ENCODE results near the gene RPS23.
"Not testable (repeated sequence)": the region's sequence is repeated elsewhere in the genome, so short reads cannot be mapped to it uniquely, and the experiment has no call there.

The RPS23 gene

DNA sequence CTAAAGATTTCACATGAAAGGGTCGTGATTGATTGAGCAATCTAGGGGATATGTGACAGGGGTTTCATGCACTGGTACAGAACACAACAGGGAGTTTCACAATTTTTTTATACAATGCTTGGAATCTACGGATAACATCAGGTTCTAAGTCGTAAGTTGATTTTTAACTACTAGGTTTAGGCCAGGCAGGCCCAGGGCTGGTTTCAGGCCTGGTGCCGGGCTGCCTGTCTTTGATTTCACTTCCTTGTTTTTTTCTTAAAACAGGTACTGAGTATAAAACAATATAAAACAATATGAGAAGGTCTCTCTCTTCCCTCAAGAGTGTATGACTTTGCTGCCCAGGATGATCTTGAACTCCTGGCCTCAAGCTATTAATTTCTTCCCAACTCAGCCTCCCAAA is 4.7 kb downstream of the RPS23 start:
- H3K27me3 ChIP-seq (ENCODE audit: control insufficient read depth, insufficient read depth, low read length); DNase-seq (ENCODE audit: low read depth, low spot score); H3K4me3 ChIP-seq (ENCODE audit: low read length); H3K27ac ChIP-seq (ENCODE audit: low read length); H3K4me1 ChIP-seq (ENCODE audit: control insufficient read depth, insufficient read depth, low read length); H3K9me3 ChIP-seq (ENCODE audit: control insufficient read depth, insufficient read depth, low read length): not testable (repeated sequence)
- peaks cover 23% of the 10 kb centered on the region; the same call in 1 of the 2 replicates for H3K36me3 ChIP-seq (ENCODE audit: control insufficient read depth, insufficient read depth, low read length)
- no CpG with 5 or more reads among the region's 4 CpGs for WGBS (ENCODE audit: insufficient coverage, insufficient read length)

- WGBS (ENCODE audit: insufficient coverage, insufficient read length): no CpG with 5 or more reads among the region's 24 CpGs
- H3K27ac ChIP-seq (ENCODE audit: low read length): not testable (repeated sequence)
Observed at GRCh38 chr5:82272571-82273356, 5.4 kb downstream of the RPS23 start.

GRCh38 chr5:82269363-82269762 is 8.8 kb downstream of the RPS23 start:
- not testable (repeated sequence) for H3K27me3 ChIP-seq (ENCODE audit: control insufficient read depth, insufficient read depth, low read length); H3K4me3 ChIP-seq (ENCODE audit: low read length); DNase-seq (ENCODE audit: low read depth, low spot score); H3K9me3 ChIP-seq (ENCODE audit: control insufficient read depth, insufficient read depth, low read length); H3K4me1 ChIP-seq (ENCODE audit: control insufficient read depth, insufficient read depth, low read length); H3K27ac ChIP-seq (ENCODE audit: low read length); H3K36me3 ChIP-seq (ENCODE audit: control insufficient read depth, insufficient read depth, low read length)
- WGBS (ENCODE audit: insufficient coverage, insufficient read length): no CpG with 5 or more reads among the region's 2 CpGs

More at GRCh38 chr5:82272571-82273356, 5.4 kb downstream of the RPS23 start:
- H3K27me3 ChIP-seq (ENCODE audit: control insufficient read depth, insufficient read depth, low read length); DNase-seq (ENCODE audit: low read depth, low spot score); H3K4me1 ChIP-seq (ENCODE audit: control insufficient read depth, insufficient read depth, low read length); H3K4me3 ChIP-seq (ENCODE audit: low read length); H3K9me3 ChIP-seq (ENCODE audit: control insufficient read depth, insufficient read depth, low read length): not testable (repeated sequence)
- H3K36me3 ChIP-seq (ENCODE audit: control insufficient read depth, insufficient read depth, low read length): peaks cover 23% of the 10 kb centered on the region; the same call in 1 of the 2 replicates

GRCh38 chr5:82267297-82267933 is 10.7 kb downstream of the RPS23 start:
- DNase-seq (ENCODE audit: low read depth, low spot score); H3K27ac ChIP-seq (ENCODE audit: low read length); H3K4me3 ChIP-seq (ENCODE audit: low read length); H3K4me1 ChIP-seq (ENCODE audit: control insufficient read depth, insufficient read depth, low read length); H3K36me3 ChIP-seq (ENCODE audit: control insufficient read depth, insufficient read depth, low read length); H3K27me3 ChIP-seq (ENCODE audit: control insufficient read depth, insufficient read depth, low read length); H3K9me3 ChIP-seq (ENCODE audit: control insufficient read depth, insufficient read depth, low read length): not testable (repeated sequence)
- WGBS (ENCODE audit: insufficient coverage, insufficient read length): no CpG with 5 or more reads among the region's 9 CpGs

GRCh38 chr5:82265047-82265446 is 13.1 kb downstream of the RPS23 start:
- no peaks in the 10 kb centered on the region for H3K36me3 ChIP-seq (ENCODE audit: control insufficient read depth, insufficient read depth, low read length)
- no peak overlapping the region for H3K4me3 ChIP-seq (ENCODE audit: low read length)
- no peak overlapping the region for H3K27ac ChIP-seq (ENCODE audit: low read length)
- no CpG with 5 or more reads among the region's 4 CpGs for WGBS (ENCODE audit: insufficient coverage, insufficient read length)
- DNase-seq (ENCODE audit: low read depth, low spot score): no peak
- no peaks in the 10 kb centered on the region for H3K9me3 ChIP-seq (ENCODE audit: control insufficient read depth, insufficient read depth, low read length)
- H3K4me1 ChIP-seq (ENCODE audit: control insufficient read depth, insufficient read depth, low read length): no peaks in the 10 kb centered on the region
- no peaks in the 10 kb centered on the region for H3K27me3 ChIP-seq (ENCODE audit: control insufficient read depth, insufficient read depth, low read length)

- Histone ChIP-seq H3K27me3 (ENCODE audit: control insufficient read depth, insufficient read depth, low read length) (no peaks in the 10 kb centered on the region), H3K4me1 (ENCODE audit: control insufficient read depth, insufficient read depth, low read length) (no peaks in the 10 kb centered on the region), H3K36me3 (ENCODE audit: control insufficient read depth, insufficient read depth, low read length) (no peaks in the 10 kb centered on the region), H3K9me3 (ENCODE audit: control insufficient read depth, insufficient read depth, low read length) (no peaks in the 10 kb centered on the region), H3K4me3 (ENCODE audit: low read length) (no peak overlapping the region), H3K27ac (ENCODE audit: low read length) (no peak overlapping the region)
- WGBS (ENCODE audit: insufficient coverage, insufficient read length): no CpG with 5 or more reads among the region's 3 CpGs
- DNase-seq (ENCODE audit: low read depth, low spot score): no peak
Observed at GRCh38 chr5:82259172-82259800, 18.9 kb downstream of the RPS23 start.

GRCh38 chr5:82257729-82258128 is 20.4 kb downstream of the RPS23 start:
- Histone ChIP-seq H3K4me3 (ENCODE audit: low read length) (no peak overlapping the region), H3K36me3 (ENCODE audit: control insufficient read depth, insufficient read depth, low read length) (no peaks in the 10 kb centered on the region), H3K4me1 (ENCODE audit: control insufficient read depth, insufficient read depth, low read length) (no peaks in the 10 kb centered on the region), H3K27me3 (ENCODE audit: control insufficient read depth, insufficient read depth, low read length) (no peaks in the 10 kb centered on the region), H3K27ac (ENCODE audit: low read length) (no peak overlapping the region), H3K9me3 (ENCODE audit: control insufficient read depth, insufficient read depth, low read length) (no peaks in the 10 kb centered on the region)
- WGBS (ENCODE audit: insufficient coverage, insufficient read length): no CpG with 5 or more reads among the region's 3 CpGs
- no peak for DNase-seq (ENCODE audit: low read depth, low spot score)

DNA sequence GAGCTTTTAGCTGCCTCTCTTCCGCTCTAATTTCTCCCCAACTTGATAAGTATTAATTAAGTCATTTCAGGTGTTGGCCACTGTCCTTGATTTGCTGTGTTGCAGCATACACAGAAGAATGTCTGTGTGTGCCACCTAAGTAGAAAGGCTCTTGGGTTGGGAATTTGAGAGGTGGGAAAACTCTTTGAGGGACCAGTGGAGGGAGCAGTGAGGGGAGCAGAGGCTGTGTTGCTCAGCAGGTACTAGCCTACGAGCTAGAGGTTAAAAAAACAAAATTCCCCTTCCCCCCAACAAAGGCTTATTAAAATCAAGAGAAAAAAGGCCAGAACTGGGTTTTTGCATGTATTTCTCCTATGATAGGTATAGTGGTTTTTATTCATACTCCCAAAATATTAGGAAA is 20.9 kb downstream of the RPS23 start:
- no CpG with 5 or more reads among the region's 2 CpGs for WGBS (ENCODE audit: insufficient coverage, insufficient read length)
- Histone ChIP-seq H3K9me3 (ENCODE audit: control insufficient read depth, insufficient read depth, low read length) (no peaks in the 10 kb centered on the region), H3K27ac (ENCODE audit: low read length) (no peak overlapping the region), H3K4me3 (ENCODE audit: low read length) (no peak overlapping the region), H3K36me3 (ENCODE audit: control insufficient read depth, insufficient read depth, low read length) (no peaks in the 10 kb centered on the region), H3K4me1 (ENCODE audit: control insufficient read depth, insufficient read depth, low read length) (no peaks in the 10 kb centered on the region), H3K27me3 (ENCODE audit: control insufficient read depth, insufficient read depth, low read length) (no peaks in the 10 kb centered on the region)
- no peak for DNase-seq (ENCODE audit: low read depth, low spot score)

DNA sequence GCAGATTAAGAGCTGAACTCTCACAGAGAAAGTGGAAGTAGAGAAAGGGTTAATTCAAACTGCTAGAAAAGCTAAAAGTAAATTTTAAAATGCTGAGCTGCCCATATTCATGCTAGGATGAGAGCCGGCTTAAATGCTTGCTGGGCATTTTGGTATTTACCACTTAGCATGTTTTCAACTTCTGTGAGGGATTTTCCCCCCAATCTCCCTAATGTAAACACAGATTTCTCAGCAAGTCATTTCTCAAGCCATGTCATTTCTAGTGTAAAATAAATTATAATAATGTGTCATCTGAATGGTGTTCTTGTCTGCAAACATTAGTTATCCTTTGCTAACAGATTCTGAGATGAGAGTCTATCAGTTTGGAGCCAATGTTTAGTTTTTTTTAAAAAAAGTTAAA is 22.3 kb downstream of the RPS23 start:
- Histone ChIP-seq H3K27ac (ENCODE audit: low read length) (no peak overlapping the region), H3K4me3 (ENCODE audit: low read length) (no peak overlapping the region)

DNA sequence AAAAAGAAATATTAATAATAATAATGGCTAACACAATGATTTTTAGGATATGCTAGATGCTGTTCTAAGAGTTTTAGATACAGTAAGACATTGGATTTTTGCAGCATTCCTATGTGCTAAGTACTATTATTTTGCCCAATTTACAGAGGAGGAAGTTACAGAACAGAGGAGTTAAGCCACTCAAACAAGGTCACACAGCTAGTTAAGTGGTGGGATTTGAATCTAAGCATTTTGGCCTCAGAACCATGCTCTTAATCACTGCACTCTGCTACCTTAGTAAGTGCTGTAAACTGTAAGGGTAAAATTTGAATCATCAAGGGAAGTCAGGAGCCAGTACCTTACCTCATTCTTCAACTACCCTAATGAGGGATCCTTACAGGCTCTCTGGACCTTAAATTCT is 25.4 kb downstream of the RPS23 start:
- Histone ChIP-seq H3K9me3 (ENCODE audit: control insufficient read depth, insufficient read depth, low read length) (no peaks in the 10 kb centered on the region), H3K4me1 (ENCODE audit: control insufficient read depth, insufficient read depth, low read length) (no peaks in the 10 kb centered on the region), H3K36me3 (ENCODE audit: control insufficient read depth, insufficient read depth, low read length) (no peaks in the 10 kb centered on the region), H3K27me3 (ENCODE audit: control insufficient read depth, insufficient read depth, low read length) (no peaks in the 10 kb centered on the region), H3K4me3 (ENCODE audit: low read length) (no peak overlapping the region), H3K27ac (ENCODE audit: low read length) (no peak overlapping the region)
- DNase-seq (ENCODE audit: low read depth, low spot score): no peak

More for the DNA sequence above, 22.3 kb downstream of the RPS23 start:
- no peak for DNase-seq (ENCODE audit: low read depth, low spot score)
- Histone ChIP-seq H3K36me3 (ENCODE audit: control insufficient read depth, insufficient read depth, low read length) (no peaks in the 10 kb centered on the region), H3K4me1 (ENCODE audit: control insufficient read depth, insufficient read depth, low read length) (no peaks in the 10 kb centered on the region), H3K27me3 (ENCODE audit: control insufficient read depth, insufficient read depth, low read length) (no peaks in the 10 kb centered on the region), H3K9me3 (ENCODE audit: control insufficient read depth, insufficient read depth, low read length) (no peaks in the 10 kb centered on the region)
- WGBS (ENCODE audit: insufficient coverage, insufficient read length): no CpG with 5 or more reads among the region's 1 CpG
